ENCODE results near the gene ANKH.

GRCh38 chr5:14855366-14855765 lies 16.2 kb downstream of the ANKH start:
- no peak for TF ChIP-seq CTCF (IDR thresholded peaks at IDR 0.05; ENCODE audit: low read depth, low read length, poor library complexity, severe bottlenecking)
- TF ChIP-seq EZH2phosphoT487 (IDR thresholded peaks at IDR 0.05; ENCODE audit: borderline replicate concordance, low read length) = no peak

Measured in DOHH2 (cell line).